Gastroesophageal sphincter (tissue), 3 donors: ENCODE data around the gene TP53BP2.

Experiments used
- CTCF ChIP-seq, 4 experiments: fragments of 200-600 bp in 2 of 4; fragments of 450-650 bp in 2 of 4; sonication (generic) in 1 of 4; IDR thresholded peaks; one replicate each; pipeline ENCODE4 v1.5.1; 2017 to 2019; ENCODE audit warnings: antibody characterized with exemption in 4 of 4, mild to moderate bottlenecking in 2 of 4, moderate library complexity in 2 of 4
- EP300 ChIP-seq: sonication (generic); formaldehyde crosslinking; IDR thresholded peaks from one replicate; pipeline ENCODE4 v1.6.1; 2017; ENCODE audit warnings: antibody characterized with exemption, mild to moderate bottlenecking

GRCh38 chr1:223794136-223794880, 51.4 kb downstream of the TP53BP2 start:
- TF ChIP-seq CTCF (IDR thresholded peaks at IDR 0.05) = no peak
- no peak for TF ChIP-seq EP300
